ENCODE measurements around the gene RICTOR. TPM values are rescaled to one million over a fixed set of nuclear protein-coding genes. Genes with fewer than 3 reads are reported as not detected.
"Not testable (repeated sequence)": the region's sequence is repeated elsewhere in the genome, so short reads cannot be mapped to it uniquely, and the experiment has no call there.

RICTOR gene
- polyA plus RNA-seq, 2 of the 4 experiments (the other 2 are of a cell fraction): 6.5 to 28.5 TPM

DNA sequence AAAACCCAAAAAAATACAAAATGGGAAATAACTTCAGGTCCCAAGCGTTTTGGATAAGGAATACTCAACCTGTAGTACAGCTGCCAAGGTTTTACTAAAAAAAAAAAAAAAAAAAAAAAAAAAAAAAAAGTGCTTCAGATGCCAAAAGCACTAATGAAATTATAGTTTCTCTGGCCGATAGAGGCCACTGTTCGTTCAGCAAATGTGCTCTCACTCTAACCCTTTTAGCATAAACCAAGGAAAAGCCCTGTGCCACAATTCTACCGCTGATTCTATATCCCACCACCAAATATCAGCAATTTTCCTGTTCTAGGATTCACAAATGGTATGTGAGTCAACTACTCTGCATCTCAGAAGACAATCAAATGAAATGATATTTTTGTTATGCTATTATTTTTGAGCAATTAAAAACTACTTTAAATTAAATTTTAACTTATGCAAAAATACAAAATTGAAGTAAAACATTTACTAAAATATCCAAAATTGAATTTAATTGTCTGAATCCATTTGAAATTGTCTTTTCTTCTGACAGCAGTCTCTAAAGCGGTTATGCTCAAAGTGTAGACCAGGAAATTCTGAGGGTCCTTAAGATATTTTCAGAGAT is 79.8 kb downstream of the RICTOR start:
- peak; percentile 86 to 91 for ATAC-seq
- no peaks in the 10 kb centered on the region for H3K4me1 ChIP-seq
- H3K4me2 ChIP-seq: 0 out of 3 replicates have a peak overlapping the region, but pooled peaks have one; percentile 9
- H3K4me3 ChIP-seq: no peak overlapping the region
- no peak for FAIRE-seq
- H3K9me3 ChIP-seq: peaks cover 5% of the 10 kb centered on the region; the same call in 2 of the 3 replicates
- no peak overlapping the region; a peak in 1 of 6 replicates for H3K27ac ChIP-seq
- ChIA-PET CTCF (interaction anchor here (0.6 to 1.2 kb wide), 9 partner anchors 11 to 1246 kb away, joined by 3 to 6 read pairs (median 4); no protein-coding TSS in a partner anchor), POLR2A (no interaction called here)
- 22% methylated on average over 5 of the region's 5 CpGs for WGBS (ENCODE audit: missing lambda C conversion rate)
- DNase-seq (ENCODE audit: low read depth in 1 of 2, low spot score in 1 of 2): peak; percentile 24 to 84
- TF ChIP-seq, protein P1, sequence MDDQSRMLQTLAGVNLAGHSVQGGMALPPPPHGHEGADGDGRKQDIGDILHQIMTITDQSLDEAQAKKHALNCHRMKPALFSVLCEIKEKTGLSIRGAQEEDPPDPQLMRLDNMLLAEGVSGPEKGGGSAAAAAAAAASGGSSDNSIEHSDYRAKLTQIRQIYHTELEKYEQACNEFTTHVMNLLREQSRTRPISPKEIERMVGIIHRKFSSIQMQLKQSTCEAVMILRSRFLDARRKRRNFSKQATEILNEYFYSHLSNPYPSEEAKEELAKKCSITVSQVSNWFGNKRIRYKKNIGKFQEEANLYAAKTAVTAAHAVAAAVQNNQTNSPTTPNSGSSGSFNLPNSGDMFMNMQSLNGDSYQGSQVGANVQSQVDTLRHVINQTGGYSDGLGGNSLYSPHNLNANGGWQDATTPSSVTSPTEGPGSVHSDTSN (IDR thresholded peaks at IDR 0.05): no peak
- no peak for TF ChIP-seq NR3C1 (IDR thresholded peaks at IDR 0.05)
- TF ChIP-seq, protein P2, sequence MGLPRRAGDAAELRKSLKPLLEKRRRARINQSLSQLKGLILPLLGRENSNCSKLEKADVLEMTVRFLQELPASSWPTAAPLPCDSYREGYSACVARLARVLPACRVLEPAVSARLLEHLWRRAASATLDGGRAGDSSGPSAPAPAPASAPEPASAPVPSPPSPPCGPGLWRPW (IDR thresholded peaks at IDR 0.05): no peak
- no peak for TF ChIP-seq RARB (CRISPR knock-in tag; IDR thresholded peaks at IDR 0.05)
- TF ChIP-seq, protein P3, sequence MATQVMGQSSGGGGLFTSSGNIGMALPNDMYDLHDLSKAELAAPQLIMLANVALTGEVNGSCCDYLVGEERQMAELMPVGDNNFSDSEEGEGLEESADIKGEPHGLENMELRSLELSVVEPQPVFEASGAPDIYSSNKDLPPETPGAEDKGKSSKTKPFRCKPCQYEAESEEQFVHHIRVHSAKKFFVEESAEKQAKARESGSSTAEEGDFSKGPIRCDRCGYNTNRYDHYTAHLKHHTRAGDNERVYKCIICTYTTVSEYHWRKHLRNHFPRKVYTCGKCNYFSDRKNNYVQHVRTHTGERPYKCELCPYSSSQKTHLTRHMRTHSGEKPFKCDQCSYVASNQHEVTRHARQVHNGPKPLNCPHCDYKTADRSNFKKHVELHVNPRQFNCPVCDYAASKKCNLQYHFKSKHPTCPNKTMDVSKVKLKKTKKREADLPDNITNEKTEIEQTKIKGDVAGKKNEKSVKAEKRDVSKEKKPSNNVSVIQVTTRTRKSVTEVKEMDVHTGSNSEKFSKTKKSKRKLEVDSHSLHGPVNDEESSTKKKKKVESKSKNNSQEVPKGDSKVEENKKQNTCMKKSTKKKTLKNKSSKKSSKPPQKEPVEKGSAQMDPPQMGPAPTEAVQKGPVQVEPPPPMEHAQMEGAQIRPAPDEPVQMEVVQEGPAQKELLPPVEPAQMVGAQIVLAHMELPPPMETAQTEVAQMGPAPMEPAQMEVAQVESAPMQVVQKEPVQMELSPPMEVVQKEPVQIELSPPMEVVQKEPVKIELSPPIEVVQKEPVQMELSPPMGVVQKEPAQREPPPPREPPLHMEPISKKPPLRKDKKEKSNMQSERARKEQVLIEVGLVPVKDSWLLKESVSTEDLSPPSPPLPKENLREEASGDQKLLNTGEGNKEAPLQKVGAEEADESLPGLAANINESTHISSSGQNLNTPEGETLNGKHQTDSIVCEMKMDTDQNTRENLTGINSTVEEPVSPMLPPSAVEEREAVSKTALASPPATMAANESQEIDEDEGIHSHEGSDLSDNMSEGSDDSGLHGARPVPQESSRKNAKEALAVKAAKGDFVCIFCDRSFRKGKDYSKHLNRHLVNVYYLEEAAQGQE (IDR thresholded peaks at IDR 0.05): no peak
- TF ChIP-seq, protein P4, sequence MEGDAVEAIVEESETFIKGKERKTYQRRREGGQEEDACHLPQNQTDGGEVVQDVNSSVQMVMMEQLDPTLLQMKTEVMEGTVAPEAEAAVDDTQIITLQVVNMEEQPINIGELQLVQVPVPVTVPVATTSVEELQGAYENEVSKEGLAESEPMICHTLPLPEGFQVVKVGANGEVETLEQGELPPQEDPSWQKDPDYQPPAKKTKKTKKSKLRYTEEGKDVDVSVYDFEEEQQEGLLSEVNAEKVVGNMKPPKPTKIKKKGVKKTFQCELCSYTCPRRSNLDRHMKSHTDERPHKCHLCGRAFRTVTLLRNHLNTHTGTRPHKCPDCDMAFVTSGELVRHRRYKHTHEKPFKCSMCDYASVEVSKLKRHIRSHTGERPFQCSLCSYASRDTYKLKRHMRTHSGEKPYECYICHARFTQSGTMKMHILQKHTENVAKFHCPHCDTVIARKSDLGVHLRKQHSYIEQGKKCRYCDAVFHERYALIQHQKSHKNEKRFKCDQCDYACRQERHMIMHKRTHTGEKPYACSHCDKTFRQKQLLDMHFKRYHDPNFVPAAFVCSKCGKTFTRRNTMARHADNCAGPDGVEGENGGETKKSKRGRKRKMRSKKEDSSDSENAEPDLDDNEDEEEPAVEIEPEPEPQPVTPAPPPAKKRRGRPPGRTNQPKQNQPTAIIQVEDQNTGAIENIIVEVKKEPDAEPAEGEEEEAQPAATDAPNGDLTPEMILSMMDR (IDR thresholded peaks at IDR 0.05): peak; percentile 79
- TF ChIP-seq ZC3H11A (IDR thresholded peaks at IDR 0.05): no peak
- TF ChIP-seq KDM5A (IDR thresholded peaks at IDR 0.05): no peak
- no peak for TF ChIP-seq EHMT2 (IDR thresholded peaks at IDR 0.05; ENCODE audit: low read depth)
- TF ChIP-seq SMC3 (IDR thresholded peaks at IDR 0.05): peak; percentile 52
- TF ChIP-seq RAD21 (conservative IDR thresholded peaks at IDR 0.05 in 1 of 2, IDR thresholded peaks at IDR 0.05 in 1 of 2): peak; percentile 69 to 82

GRCh38 chr5:38989974-38990719 is 84.1 kb downstream of the RICTOR start:
- WGBS (ENCODE audit: missing lambda C conversion rate): 84% methylated on average over 13 of the region's 13 CpGs
- H3K4me3 ChIP-seq; POLR2A ChIA-PET; ATAC-seq; H3K9me3 ChIP-seq; H3K4me2 ChIP-seq; FAIRE-seq; DNase-seq (ENCODE audit: low read depth in 1 of 2, low spot score in 1 of 2); CTCF ChIA-PET; H3K4me1 ChIP-seq; H3K27ac ChIP-seq: not testable (repeated sequence)

DNA sequence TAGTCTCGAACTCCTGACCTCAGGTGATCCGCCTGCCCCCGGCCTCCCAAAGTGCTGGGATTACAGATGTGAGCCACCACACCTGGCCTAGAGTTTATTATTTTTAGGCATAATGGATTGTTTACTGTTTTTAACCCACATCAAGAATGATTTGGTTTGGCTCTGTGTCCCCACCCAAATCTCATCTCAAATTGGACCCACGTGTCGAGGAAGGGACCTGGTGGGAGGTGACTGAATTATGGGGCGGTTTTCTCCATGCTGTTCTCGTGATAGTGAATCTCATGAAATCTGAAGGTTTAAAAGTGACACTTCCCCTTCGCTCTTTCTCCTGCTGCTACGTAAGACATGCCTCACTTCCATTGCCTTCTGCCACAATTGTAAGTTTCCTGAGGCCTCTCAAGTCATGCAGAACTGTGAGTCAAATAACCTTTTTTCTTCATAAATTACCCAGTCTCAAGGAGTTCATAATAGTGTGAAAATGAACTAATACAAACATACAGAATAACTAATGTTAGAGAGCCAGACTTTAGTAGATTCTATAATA is 88.2 kb downstream of the RICTOR start:
- CTCF ChIA-PET: no interaction called here
- FAIRE-seq (no peak), ATAC-seq (no peak), DNase-seq (ENCODE audit: low read depth in 1 of 2, low spot score in 1 of 2) (no peak)
- 81% methylated on average over 8 of the region's 9 CpGs for WGBS (ENCODE audit: missing lambda C conversion rate)
- no peak overlapping the region for H3K4me2 ChIP-seq
- no peak overlapping the region for H3K27ac ChIP-seq
- H3K9me3 ChIP-seq: peaks cover 9% of the 10 kb centered on the region; the same call in 2 of the 3 replicates
- TF ChIP-seq RCOR1 (IDR thresholded peaks at IDR 0.05; ENCODE audit: low read depth, low read length) (no peak), FOXS1 (CRISPR knock-in tag; IDR thresholded peaks at IDR 0.05) (no peak), ESRRA (IDR thresholded peaks at IDR 0.05; ENCODE audit: borderline replicate concordance, low read length) (no peak), CHD2 (IDR thresholded peaks at IDR 0.05; ENCODE audit: low read length, partially characterized antibody) (no peak), SREBF2 (IDR thresholded peaks at IDR 0.05) (no peak), CBX8 (IDR thresholded peaks at IDR 0.05) (no peak), CHD4 (IDR thresholded peaks at IDR 0.05; ENCODE audit: borderline replicate concordance) (no peak), FOSL2 (IDR thresholded peaks at IDR 0.05) (no peak), FOSL2 (CRISPR knock-in tag; IDR thresholded peaks at IDR 0.05) (no peak), HDAC2 (IDR thresholded peaks at IDR 0.05) (no peak), KDM1A (IDR thresholded peaks at IDR 0.05; ENCODE audit: low read depth) (no peak), ZNF302 (CRISPR knock-in tag; IDR thresholded peaks at IDR 0.05) (no peak), CEBPB (IDR thresholded peaks at IDR 0.05) (no peak)
- H3K4me1 ChIP-seq: no peaks in the 10 kb centered on the region
- POLR2A ChIA-PET: no interaction called here
- no peak overlapping the region for H3K4me3 ChIP-seq
